Measurements from ENCODE around the gene PHF13. TPM values are rescaled to one million over a fixed set of nuclear protein-coding genes. Genes with fewer than 3 reads are reported as not detected.

The PHF13 gene
- total and polyA plus RNA-seq, 9 of the 15 experiments (the other 6 are each of a cell fraction or from before 2014, with no cell fraction given): 1.8 to 36.1 (median 11.7) TPM

GRCh38 chr1:6601049-6601922, 12.2 kb upstream of the PHF13 start (continued):
- TF ChIP-seq, protein P1, sequence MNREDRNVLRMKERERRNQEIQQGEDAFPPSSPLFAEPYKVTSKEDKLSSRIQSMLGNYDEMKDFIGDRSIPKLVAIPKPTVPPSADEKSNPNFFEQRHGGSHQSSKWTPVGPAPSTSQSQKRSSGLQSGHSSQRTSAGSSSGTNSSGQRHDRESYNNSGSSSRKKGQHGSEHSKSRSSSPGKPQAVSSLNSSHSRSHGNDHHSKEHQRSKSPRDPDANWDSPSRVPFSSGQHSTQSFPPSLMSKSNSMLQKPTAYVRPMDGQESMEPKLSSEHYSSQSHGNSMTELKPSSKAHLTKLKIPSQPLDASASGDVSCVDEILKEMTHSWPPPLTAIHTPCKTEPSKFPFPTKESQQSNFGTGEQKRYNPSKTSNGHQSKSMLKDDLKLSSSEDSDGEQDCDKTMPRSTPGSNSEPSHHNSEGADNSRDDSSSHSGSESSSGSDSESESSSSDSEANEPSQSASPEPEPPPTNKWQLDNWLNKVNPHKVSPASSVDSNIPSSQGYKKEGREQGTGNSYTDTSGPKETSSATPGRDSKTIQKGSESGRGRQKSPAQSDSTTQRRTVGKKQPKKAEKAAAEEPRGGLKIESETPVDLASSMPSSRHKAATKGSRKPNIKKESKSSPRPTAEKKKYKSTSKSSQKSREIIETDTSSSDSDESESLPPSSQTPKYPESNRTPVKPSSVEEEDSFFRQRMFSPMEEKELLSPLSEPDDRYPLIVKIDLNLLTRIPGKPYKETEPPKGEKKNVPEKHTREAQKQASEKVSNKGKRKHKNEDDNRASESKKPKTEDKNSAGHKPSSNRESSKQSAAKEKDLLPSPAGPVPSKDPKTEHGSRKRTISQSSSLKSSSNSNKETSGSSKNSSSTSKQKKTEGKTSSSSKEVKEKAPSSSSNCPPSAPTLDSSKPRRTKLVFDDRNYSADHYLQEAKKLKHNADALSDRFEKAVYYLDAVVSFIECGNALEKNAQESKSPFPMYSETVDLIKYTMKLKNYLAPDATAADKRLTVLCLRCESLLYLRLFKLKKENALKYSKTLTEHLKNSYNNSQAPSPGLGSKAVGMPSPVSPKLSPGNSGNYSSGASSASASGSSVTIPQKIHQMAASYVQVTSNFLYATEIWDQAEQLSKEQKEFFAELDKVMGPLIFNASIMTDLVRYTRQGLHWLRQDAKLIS (CRISPR knock-in tag; IDR thresholded peaks at IDR 0.05): peak; percentile 8; the same call in 1 of the 2 replicates
- TF ChIP-seq ZNF551 (CRISPR knock-in tag; IDR thresholded peaks at IDR 0.05): no peak
- no peak for TF ChIP-seq ZNF121 (CRISPR knock-in tag; conservative IDR thresholded peaks at IDR 0.05)
- peak; percentile 66; the same call in 1 of the 2 replicates for TF ChIP-seq EP300 (IDR thresholded peaks at IDR 0.05; ENCODE audit: low read length)
- TF ChIP-seq NR1H2 (CRISPR knock-in tag; IDR thresholded peaks at IDR 0.05): no peak
- peak; percentile 65 for TF ChIP-seq ZNF175 (CRISPR knock-in tag; IDR thresholded peaks at IDR 0.05; ENCODE audit: low read depth)
- no peak for TF ChIP-seq RFX5 (IDR thresholded peaks at IDR 0.05; ENCODE audit: low read depth, low read length)
- TF ChIP-seq ZBTB40 (IDR thresholded peaks at IDR 0.05): peak; percentile 15; the same call in 1 of the 2 replicates
- no peak for TF ChIP-seq ZBTB40 (CRISPR knock-in tag; IDR thresholded peaks at IDR 0.05)
- peak; percentile 2 for TF ChIP-seq SAP30 (IDR thresholded peaks at IDR 0.05; ENCODE audit: borderline replicate concordance, insufficient read depth, low read depth, low read length, poor library complexity, severe bottlenecking)
- TF ChIP-seq HIVEP1 (CRISPR knock-in tag; IDR thresholded peaks at IDR 0.05): no peak
- TF ChIP-seq EGR1 (conservative IDR thresholded peaks at IDR 0.05): no peak
- no peak for TF ChIP-seq CHD2 (IDR thresholded peaks at IDR 0.05; ENCODE audit: low read depth, low read length)
- TF ChIP-seq SMARCA4 (IDR thresholded peaks at IDR 0.05): peak; percentile 61; the same call in 1 of the 2 replicates
- TF ChIP-seq MXI1 (IDR thresholded peaks at IDR 0.05; ENCODE audit: low read depth, low read length): peak; percentile 94

All from K562 (cell line).